ENCODE measurements around the gene SLC19A3.

- TF ChIP-seq POLR2A (IDR thresholded peaks at IDR 0.05) = no peak
- TF ChIP-seq, protein P1, sequence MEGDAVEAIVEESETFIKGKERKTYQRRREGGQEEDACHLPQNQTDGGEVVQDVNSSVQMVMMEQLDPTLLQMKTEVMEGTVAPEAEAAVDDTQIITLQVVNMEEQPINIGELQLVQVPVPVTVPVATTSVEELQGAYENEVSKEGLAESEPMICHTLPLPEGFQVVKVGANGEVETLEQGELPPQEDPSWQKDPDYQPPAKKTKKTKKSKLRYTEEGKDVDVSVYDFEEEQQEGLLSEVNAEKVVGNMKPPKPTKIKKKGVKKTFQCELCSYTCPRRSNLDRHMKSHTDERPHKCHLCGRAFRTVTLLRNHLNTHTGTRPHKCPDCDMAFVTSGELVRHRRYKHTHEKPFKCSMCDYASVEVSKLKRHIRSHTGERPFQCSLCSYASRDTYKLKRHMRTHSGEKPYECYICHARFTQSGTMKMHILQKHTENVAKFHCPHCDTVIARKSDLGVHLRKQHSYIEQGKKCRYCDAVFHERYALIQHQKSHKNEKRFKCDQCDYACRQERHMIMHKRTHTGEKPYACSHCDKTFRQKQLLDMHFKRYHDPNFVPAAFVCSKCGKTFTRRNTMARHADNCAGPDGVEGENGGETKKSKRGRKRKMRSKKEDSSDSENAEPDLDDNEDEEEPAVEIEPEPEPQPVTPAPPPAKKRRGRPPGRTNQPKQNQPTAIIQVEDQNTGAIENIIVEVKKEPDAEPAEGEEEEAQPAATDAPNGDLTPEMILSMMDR (IDR thresholded peaks at IDR 0.05) = no peak
Measured at GRCh38 chr2:227728035-227728434, 10.2 kb upstream of the SLC19A3 start, which contains the start of gene SCYGR7.
